ENCODE data around the gene CDK5RAP1. TPM values are rescaled to one million over a fixed set of nuclear protein-coding genes. Genes with fewer than 3 reads are reported as not detected.

CDK5RAP1 gene
- total RNA-seq, result 38.7 to 41.0 TPM (median 39.8 TPM) in 3 replicates

GRCh38 chr20:33401184-33401920 lies at the start of gene CDK5RAP1:
Gene CDK5RAP1, minus strand, starts transcription at chr20:33401519. Its CDS starts 4,455 bp downstream, at chr20:33397064.
- no peak for TF ChIP-seq CTCF (IDR thresholded peaks at IDR 0.05; ENCODE audit: unreplicated experiment)
- Mint-ChIP-seq H3K27me3 (ENCODE audit: low read depth) (no peaks in the 10 kb centered on the region), H3K4me3 (peak within 1 kb of the TSS; percentile 99), H3K9me3 (no peaks in the 10 kb centered on the region), H3K36me3 (peaks cover 8% of the 10 kb centered on the region), H3K4me1 (peaks cover 22% of the 10 kb centered on the region), H3K27ac (peak within 1 kb of the TSS; percentile 97)
- peak; percentile 60 to 81 for DNase-seq (ENCODE audit: low spot score in 2 of 2, unreplicated experiment in 2 of 2)

GRCh38 chr20:33450867-33451266 lies 49.5 kb upstream of the CDK5RAP1 start:
- peaks cover 1% of the 10 kb centered on the region for H3K36me3 Mint-ChIP-seq
- no peaks in the 10 kb centered on the region for H3K27me3 Mint-ChIP-seq (ENCODE audit: low read depth)
- no peak for TF ChIP-seq CTCF (IDR thresholded peaks at IDR 0.05; ENCODE audit: unreplicated experiment)
- H3K27ac Mint-ChIP-seq, result no peak overlapping the region
- peaks cover 4% of the 10 kb centered on the region for H3K9me3 Mint-ChIP-seq
- no peak for DNase-seq (ENCODE audit: low spot score in 2 of 2, unreplicated experiment in 2 of 2)
- no peaks in the 10 kb centered on the region for H3K4me1 Mint-ChIP-seq
- H3K4me3 Mint-ChIP-seq, result no peak overlapping the region

- H3K27ac Mint-ChIP-seq, result no peak overlapping the region
- H3K36me3 Mint-ChIP-seq, result peaks cover 1% of the 10 kb centered on the region
- H3K4me3 Mint-ChIP-seq, result no peak overlapping the region
- DNase-seq (ENCODE audit: low spot score in 2 of 2, unreplicated experiment in 2 of 2), result no peak
- H3K27me3 Mint-ChIP-seq (ENCODE audit: low read depth), result no peaks in the 10 kb centered on the region
- peaks cover 12% of the 10 kb centered on the region for H3K4me1 Mint-ChIP-seq
- H3K9me3 Mint-ChIP-seq, result peaks cover 4% of the 10 kb centered on the region
- no peak for TF ChIP-seq CTCF (IDR thresholded peaks at IDR 0.05; ENCODE audit: unreplicated experiment)
Observed at GRCh38 chr20:33445881-33446625, 44.7 kb upstream of the CDK5RAP1 start.

- peaks cover 4% of the 10 kb centered on the region for H3K9me3 Mint-ChIP-seq
- DNase-seq (ENCODE audit: low spot score in 2 of 2, unreplicated experiment in 2 of 2), result no peak
- no peak overlapping the region for H3K27ac Mint-ChIP-seq
- H3K27me3 Mint-ChIP-seq (ENCODE audit: low read depth), result no peaks in the 10 kb centered on the region
- peaks cover 1% of the 10 kb centered on the region for H3K36me3 Mint-ChIP-seq
- peak overlapping the region; percentile 78 for H3K4me3 Mint-ChIP-seq
- peaks cover 12% of the 10 kb centered on the region for H3K4me1 Mint-ChIP-seq
- TF ChIP-seq CTCF (IDR thresholded peaks at IDR 0.05; ENCODE audit: unreplicated experiment), result no peak
Observed at GRCh38 chr20:33444797-33445560, 43.7 kb upstream of the CDK5RAP1 start.

GRCh38 chr20:33443512-33444239 lies 42.4 kb upstream of the CDK5RAP1 start, which contains the start of gene SNTA1:
Gene SNTA1, minus strand, starts transcription at chr20:33443763. Its CDS starts 143 bp downstream, at chr20:33443620.
- Mint-ChIP-seq H3K4me3 (peak within 1 kb of the TSS; percentile 78), H3K27me3 (ENCODE audit: low read depth) (no peaks in the 10 kb centered on the region), H3K36me3 (peaks cover 1% of the 10 kb centered on the region), H3K27ac (peak within 1 kb of the TSS; percentile 77), H3K9me3 (peaks cover 3% of the 10 kb centered on the region), H3K4me1 (peaks cover 12% of the 10 kb centered on the region)
- TF ChIP-seq CTCF (IDR thresholded peaks at IDR 0.05; ENCODE audit: unreplicated experiment), result no peak
- DNase-seq (ENCODE audit: low spot score in 2 of 2, unreplicated experiment in 2 of 2), result peak; percentile 78 to 82
